ENCODE measurements around the gene ADAMTS7. TPM values are rescaled to one million over a fixed set of nuclear protein-coding genes. Genes with fewer than 3 reads are reported as not detected.

ADAMTS7 gene
- total RNA-seq, 1 experiment from 2014 or later = 23.1 TPM

- no peak overlapping the region for H3T11ph ChIP-seq (ENCODE audit: low read length)
- peak; percentile 51 for TF ChIP-seq CTCF (conservative IDR thresholded peaks at IDR 0.05)
- no peak overlapping the region for H3K23ac ChIP-seq (ENCODE audit: insufficient read length, low read depth, low read length)
- no CpG with 5 or more reads among the region's 2 CpGs for WGBS (ENCODE audit: extremely low coverage, insufficient read length, low lambda C conversion rate)
- no peak overlapping the region for H2BK15ac ChIP-seq (ENCODE audit: low read depth, low read length)
- no peak overlapping the region for H4K91ac ChIP-seq (ENCODE audit: insufficient read length, low read depth, low read length)
- no peak overlapping the region for H2BK5ac ChIP-seq (ENCODE audit: insufficient read length, low read length)
- no peak overlapping the region for H4K5ac ChIP-seq (ENCODE audit: insufficient read length, low read depth, low read length)
- H2BK20ac ChIP-seq (ENCODE audit: low read depth, low read length, poor library complexity, severe bottlenecking) = no peak overlapping the region
- no peak overlapping the region for H2BK12ac ChIP-seq (ENCODE audit: insufficient read length, low read depth, low read length)
- H3K23me2 ChIP-seq (ENCODE audit: insufficient read length, low read depth, low read length, poor library complexity, severe bottlenecking) = no peaks in the 10 kb centered on the region
- Mint-ChIP-seq H3K4me1 (peaks cover 4 to 5% of the 10 kb centered on the region in 2 experiments), H3K4me3 (no peak overlapping the region), H3K9me3 (peaks cover 14 to 18% of the 10 kb centered on the region in 2 experiments), H3K27ac (no peak overlapping the region), H3K36me3 (ENCODE audit: insufficient read depth in 1 of 3, low read depth in 3 of 3) (peaks cover 0 to 13% (median 3%) of the 10 kb centered on the region in 3 experiments; a peak in 4 of 7 replicates), H3K27me3 (ENCODE audit: low read depth) (peaks cover 33% of the 10 kb centered on the region)
- H3K9ac ChIP-seq (ENCODE audit: extremely low read depth, insufficient read length, low read length) = no peak overlapping the region
- H4K8ac ChIP-seq (replicated peaks; ENCODE audit: insufficient read length, low read depth, low read length) = no peak overlapping the region
- no peaks in the 10 kb centered on the region for H3K79me2 ChIP-seq (ENCODE audit: insufficient read depth, low read length)
- H4K20me1 ChIP-seq (ENCODE audit: control insufficient read depth, insufficient read depth, insufficient read length) = no peaks in the 10 kb centered on the region
- H3K27me3 ChIP-seq (ENCODE audit: insufficient read depth, low read length) = no peaks in the 10 kb centered on the region
- no peaks in the 10 kb centered on the region for H3K4me1 ChIP-seq (ENCODE audit: insufficient read depth, low read length)
- H3K4me2 ChIP-seq (ENCODE audit: insufficient read depth, insufficient read length, low read length) = no peak overlapping the region
- H2AK5ac ChIP-seq (ENCODE audit: insufficient read length, low read length) = no peak overlapping the region
- H3K14ac ChIP-seq (ENCODE audit: insufficient read depth, low read length) = no peak overlapping the region
- no peak overlapping the region for H3K4ac ChIP-seq (ENCODE audit: low read depth, low read length)
- H2AFZ ChIP-seq (ENCODE audit: low read length) = no peak overlapping the region
- H3K27ac ChIP-seq (ENCODE audit: insufficient read length, low read depth, low read length) = no peak overlapping the region
- no peak overlapping the region for H2BK120ac ChIP-seq (ENCODE audit: low read depth, low read length, poor library complexity, severe bottlenecking)
- H3K79me1 ChIP-seq (ENCODE audit: insufficient read depth, low read depth, low read length, poor library complexity, severe bottlenecking) = no peaks in the 10 kb centered on the region
- no peaks in the 10 kb centered on the region for H3K9me3 ChIP-seq (ENCODE audit: control insufficient read depth, low read depth, low read length)
- H3K56ac ChIP-seq (ENCODE audit: insufficient read length, low read depth, low read length) = no peak overlapping the region
- DNase-seq = no peak
- H3K18ac ChIP-seq (ENCODE audit: insufficient read length, low read depth, low read length) = no peak overlapping the region
Observed at GRCh38 chr15:78711638-78712037, 99.6 kb downstream of the ADAMTS7 start.
